ENCODE results near the gene ARSG. TPM values are rescaled to one million over a fixed set of nuclear protein-coding genes. Genes with fewer than 3 reads are reported as not detected.

Gene ARSG
- total RNA-seq, 2 experiments from 2014 or later, result 26.1 to 53.0 TPM

GRCh38 chr17:68433911-68434508 lies 142.7 kb downstream of the ARSG start:
- Histone ChIP-seq H3K27ac (ENCODE audit: low read depth, low read length, poor library complexity, severe bottlenecking) (no peak overlapping the region), H2AFZ (ENCODE audit: low read length) (no peak overlapping the region), H3K4me2 (ENCODE audit: low read length) (no peak overlapping the region), H3K79me2 (ENCODE audit: insufficient read depth, low read depth, low read length) (no peaks in the 10 kb centered on the region), H3K9me3 (ENCODE audit: low read length) (no peaks in the 10 kb centered on the region), H3K36me3 (ENCODE audit: insufficient read depth, low read length) (peaks cover 22% of the 10 kb centered on the region; the same call in 1 of the 2 replicates), H3K4me1 (ENCODE audit: insufficient read depth, low read length, poor library complexity, severe bottlenecking) (peaks cover 42% of the 10 kb centered on the region), H3K4me3 (ENCODE audit: low read depth, low read length, poor library complexity, severe bottlenecking) (no peak overlapping the region), H3K9me2 (ENCODE audit: insufficient read depth, low read length) (no peaks in the 10 kb centered on the region), H4K20me1 (ENCODE audit: insufficient read depth, low read length) (no peaks in the 10 kb centered on the region)
- no TSS peak for BruUV-seq (replicated peaks)
- intact Hi-C loops (cut with micrococcal nuclease; ENCODE audit: unreplicated experiment), result no loop called here
- ChIA-PET POLR2A (interaction anchor here (0.6 kb wide), 1 partner anchor 31 kb away, joined by 3 read pairs; no protein-coding TSS in a partner anchor), CTCF (ENCODE audit: unreplicated experiment) (no interaction called here)
- no peak for TF ChIP-seq EZH2phosphoT487 (IDR thresholded peaks at IDR 0.05; ENCODE audit: borderline replicate concordance, low read depth, low read length)
- TF ChIP-seq CTCF (conservative IDR thresholded peaks at IDR 0.05; ENCODE audit: low read length), result no peak
- DNase-seq (ENCODE audit: low spot score), result no peak

GRCh38 chr17:68435361-68435760 lies 144.1 kb downstream of the ARSG start:
- intact Hi-C loops (cut with micrococcal nuclease; ENCODE audit: unreplicated experiment), result loop anchor here (5.0 kb wide), 1 partner anchor 93 kb away; no protein-coding TSS in a partner anchor
- H3K4me1 ChIP-seq (ENCODE audit: insufficient read depth, low read length, poor library complexity, severe bottlenecking), result peaks cover 56% of the 10 kb centered on the region
- ChIA-PET POLR2A (interaction anchor here (0.6 to 8.8 kb wide), 3 partner anchors 21 to 146 kb away, joined by 3 to 138 read pairs (median 5); partner anchors contain the start of gene WIPI1), CTCF (ENCODE audit: unreplicated experiment) (interaction anchor here (1.5 kb wide), 1 partner anchor 36 kb away, joined by 4 read pairs; no protein-coding TSS in a partner anchor)
- TF ChIP-seq EZH2phosphoT487 (IDR thresholded peaks at IDR 0.05; ENCODE audit: borderline replicate concordance, low read depth, low read length) (no peak), CTCF (conservative IDR thresholded peaks at IDR 0.05; ENCODE audit: low read length) (no peak)
- peaks cover 21% of the 10 kb centered on the region; the same call in 1 of the 2 replicates for H3K36me3 ChIP-seq (ENCODE audit: insufficient read depth, low read length)
- no peak overlapping the region for H3K4me2 ChIP-seq (ENCODE audit: low read length)
- no peaks in the 10 kb centered on the region for H3K9me3 ChIP-seq (ENCODE audit: low read length)
- no peak overlapping the region for H3K4me3 ChIP-seq (ENCODE audit: low read depth, low read length, poor library complexity, severe bottlenecking)
- no peaks in the 10 kb centered on the region for H3K79me2 ChIP-seq (ENCODE audit: insufficient read depth, low read depth, low read length)
- H2AFZ ChIP-seq (ENCODE audit: low read length), result no peak overlapping the region
- no peaks in the 10 kb centered on the region for H3K9me2 ChIP-seq (ENCODE audit: insufficient read depth, low read length)
- H3K27ac ChIP-seq (ENCODE audit: low read depth, low read length, poor library complexity, severe bottlenecking), result no peak overlapping the region
- no peak for DNase-seq (ENCODE audit: low spot score)
- H4K20me1 ChIP-seq (ENCODE audit: insufficient read depth, low read length), result no peaks in the 10 kb centered on the region
- BruUV-seq (replicated peaks), result no TSS peak
